ENCODE results near the gene CD55. TPM values are rescaled to one million over a fixed set of nuclear protein-coding genes. Genes with fewer than 3 reads are reported as not detected.

CD55 gene
- total and polyA plus RNA-seq, 8 donors, result 8.1 to 25.7 (median 15.7) TPM

DNA sequence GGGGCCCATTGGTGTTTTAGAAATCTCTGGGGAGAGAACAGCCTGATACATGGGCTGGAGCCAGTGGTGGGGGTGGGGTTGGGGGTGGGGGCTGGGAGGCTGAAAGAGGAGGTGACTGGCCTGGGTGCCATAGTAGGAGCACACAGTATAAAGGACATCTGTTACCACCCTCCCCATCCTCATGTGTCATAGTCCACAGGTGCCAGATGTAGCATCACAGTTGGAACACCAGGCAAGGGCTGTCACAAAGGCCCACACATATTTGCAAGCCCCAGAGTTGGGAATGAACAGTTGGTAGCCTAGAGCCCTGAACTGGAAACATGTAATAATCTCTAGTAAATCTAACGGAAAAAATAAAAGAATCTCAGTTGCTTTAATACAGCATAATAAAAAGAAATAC, 77.5 kb downstream of the CD55 start:
- TF ChIP-seq, protein P1, sequence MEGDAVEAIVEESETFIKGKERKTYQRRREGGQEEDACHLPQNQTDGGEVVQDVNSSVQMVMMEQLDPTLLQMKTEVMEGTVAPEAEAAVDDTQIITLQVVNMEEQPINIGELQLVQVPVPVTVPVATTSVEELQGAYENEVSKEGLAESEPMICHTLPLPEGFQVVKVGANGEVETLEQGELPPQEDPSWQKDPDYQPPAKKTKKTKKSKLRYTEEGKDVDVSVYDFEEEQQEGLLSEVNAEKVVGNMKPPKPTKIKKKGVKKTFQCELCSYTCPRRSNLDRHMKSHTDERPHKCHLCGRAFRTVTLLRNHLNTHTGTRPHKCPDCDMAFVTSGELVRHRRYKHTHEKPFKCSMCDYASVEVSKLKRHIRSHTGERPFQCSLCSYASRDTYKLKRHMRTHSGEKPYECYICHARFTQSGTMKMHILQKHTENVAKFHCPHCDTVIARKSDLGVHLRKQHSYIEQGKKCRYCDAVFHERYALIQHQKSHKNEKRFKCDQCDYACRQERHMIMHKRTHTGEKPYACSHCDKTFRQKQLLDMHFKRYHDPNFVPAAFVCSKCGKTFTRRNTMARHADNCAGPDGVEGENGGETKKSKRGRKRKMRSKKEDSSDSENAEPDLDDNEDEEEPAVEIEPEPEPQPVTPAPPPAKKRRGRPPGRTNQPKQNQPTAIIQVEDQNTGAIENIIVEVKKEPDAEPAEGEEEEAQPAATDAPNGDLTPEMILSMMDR (IDR thresholded peaks at IDR 0.05), result no peak
- WGBS, 2 donors, result 84 to 89% methylated on average over 1 of the region's 1 CpG
- H3K9me3 ChIP-seq, result no peaks in the 10 kb centered on the region

DNA sequence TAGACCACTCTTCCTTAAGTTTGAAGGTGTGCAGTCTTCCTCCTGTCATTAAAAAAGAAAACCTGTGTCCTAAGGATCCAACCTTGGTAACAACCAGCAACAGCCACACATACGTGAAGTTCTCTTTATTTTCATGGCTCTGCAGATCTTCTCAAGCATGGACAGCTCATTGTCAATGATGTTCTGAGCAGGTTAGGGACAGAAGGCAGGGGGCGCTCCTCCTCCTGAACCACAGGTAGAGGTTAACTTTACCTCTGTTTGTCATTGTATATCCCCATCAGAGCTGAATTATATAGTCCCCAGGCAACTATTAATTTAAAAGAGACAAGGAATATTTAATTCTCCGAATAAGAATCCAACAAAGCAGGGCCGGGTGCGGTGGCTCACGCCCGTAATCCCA, 80.1 kb downstream of the CD55 start:
- H3K4me1 ChIP-seq, result peaks cover 0 to 3% (median 0%) of the 10 kb centered on the region in 3 donors
- intact Hi-C loops (cut with DNase I), result loop anchor here in 2 of 3 donors (5.0 to 10.0 kb wide), 2 partner anchors 314 to 317 kb away; partner anchors contain the start of gene C4BPB (in 2 of the 2)
- H3K4me3 ChIP-seq, result no peak overlapping the region
- DNase-seq (no peak), FAIRE-seq (no peak), ATAC-seq (no peak)
- WGBS, 2 donors, result 89 to 96% methylated on average over 7 of the region's 7 CpGs
- H3K27me3 ChIP-seq, result no peaks in the 10 kb centered on the region
- no peaks in the 10 kb centered on the region for H3K36me3 ChIP-seq
- no peaks in the 10 kb centered on the region for H3K9me3 ChIP-seq
- TF ChIP-seq, protein P1 (IDR thresholded peaks at IDR 0.05), result no peak
- no peak overlapping the region for H3K27ac ChIP-seq

More for the DNA sequence above, 77.5 kb downstream of the CD55 start:
- ATAC-seq (no peak), DNase-seq (no peak), FAIRE-seq (no peak)
- Histone ChIP-seq H3K27me3 (no peaks in the 10 kb centered on the region), H3K27ac (no peak overlapping the region), H3K36me3 (no peaks in the 10 kb centered on the region), H3K4me3 (no peak overlapping the region), H3K4me1 (peaks cover 0 to 3% (median 0%) of the 10 kb centered on the region in 3 donors)
- intact Hi-C loops (cut with DNase I), result no loop called here

- intact Hi-C loops (cut with DNase I), result loop anchor here in 2 of 3 donors (5.0 to 10.0 kb wide), 2 partner anchors 315 to 318 kb away; partner anchors contain the start of gene C4BPB (in 2 of the 2)
- WGBS, 2 donors, result 43 to 45% methylated on average over 4 of the region's 4 CpGs
These were observed 81.3 kb downstream of the CD55 start for GRCh38 chr1:207402744-207403143.

GRCh38 chr1:207404849-207405525, 83.5 kb downstream of the CD55 start:
- 73 to 96% methylated on average over 5 to 6 of the region's 6 CpGs for WGBS, 2 donors
- H3K4me1 ChIP-seq, result peaks cover 0 to 3% (median 0%) of the 10 kb centered on the region in 3 donors
- no peaks in the 10 kb centered on the region for H3K9me3 ChIP-seq
- no peaks in the 10 kb centered on the region for H3K36me3 ChIP-seq
- TF ChIP-seq, protein P1 (IDR thresholded peaks at IDR 0.05), result peak; percentile 56 to 75 (median 69)
- no peak for DNase-seq
- intact Hi-C loops (cut with DNase I), result loop anchor here in 2 of 3 donors (5.0 to 10.0 kb wide), 2 partner anchors 318 to 320 kb away; partner anchors contain the start of gene C4BPB (in 2 of the 2)
- no peak overlapping the region for H3K27ac ChIP-seq
- FAIRE-seq, result peak; percentile 84
- H3K4me3 ChIP-seq, result no peak overlapping the region
- no peaks in the 10 kb centered on the region for H3K27me3 ChIP-seq
- peak; percentile 79 to 96 (median 93) for ATAC-seq

More at GRCh38 chr1:207402744-207403143, 81.3 kb downstream of the CD55 start:
- TF ChIP-seq, protein P1 (IDR thresholded peaks at IDR 0.05), result no peak
- no peak overlapping the region for H3K4me3 ChIP-seq
- no peaks in the 10 kb centered on the region for H3K27me3 ChIP-seq
- no peak for FAIRE-seq
- H3K36me3 ChIP-seq, result no peaks in the 10 kb centered on the region
- peaks cover 0 to 3% (median 0%) of the 10 kb centered on the region in 3 donors for H3K4me1 ChIP-seq
- peak overlapping the region in 2 of 4 donors; percentile 27 to 41 for H3K27ac ChIP-seq
- no peaks in the 10 kb centered on the region for H3K9me3 ChIP-seq
- peak in 2 of 4 donors; percentile 45 to 59 for ATAC-seq
- no peak for DNase-seq

GRCh38 chr1:207405814-207406213, 84.3 kb downstream of the CD55 start:
- DNase-seq (no peak), FAIRE-seq (no peak), ATAC-seq (no peak)
- Histone ChIP-seq H3K4me1 (peaks cover 0 to 3% (median 0%) of the 10 kb centered on the region in 3 donors), H3K27me3 (no peaks in the 10 kb centered on the region), H3K4me3 (no peak overlapping the region), H3K36me3 (no peaks in the 10 kb centered on the region), H3K27ac (no peak overlapping the region), H3K9me3 (no peaks in the 10 kb centered on the region)
- TF ChIP-seq, protein P1 (IDR thresholded peaks at IDR 0.05), result no peak
- intact Hi-C loops (cut with DNase I), result loop anchor here in 1 of 3 donors (10.0 kb wide), 1 partner anchor 321 kb away; the partner anchor contains the start of gene C4BPB

All from pancreas (tissue), 10 donors.